Stimulated activated CD8-positive, alpha-beta memory T cell treated with anti-CD3 and anti-CD28 coated beads, Interleukin-2, amount 100 ng/mL, for 1 hour (primary cell): ENCODE data around the gene STK32C.
"Not testable (repeated sequence)": the region's sequence is repeated elsewhere in the genome, so short reads cannot be mapped to it uniquely, and the experiment has no call there.

ENCODE experiments used
- DNase-seq, 2 donors: peaks; one replicate each; pipeline ENCODE4 v3.0.0-alpha.2; 2020; ENCODE audit warnings: low read depth in 2 of 2

STK32C gene

GRCh38 chr10:132169766-132170560 is 137.8 kb downstream of the STK32C start:
- DNase-seq = no peak

DNA sequence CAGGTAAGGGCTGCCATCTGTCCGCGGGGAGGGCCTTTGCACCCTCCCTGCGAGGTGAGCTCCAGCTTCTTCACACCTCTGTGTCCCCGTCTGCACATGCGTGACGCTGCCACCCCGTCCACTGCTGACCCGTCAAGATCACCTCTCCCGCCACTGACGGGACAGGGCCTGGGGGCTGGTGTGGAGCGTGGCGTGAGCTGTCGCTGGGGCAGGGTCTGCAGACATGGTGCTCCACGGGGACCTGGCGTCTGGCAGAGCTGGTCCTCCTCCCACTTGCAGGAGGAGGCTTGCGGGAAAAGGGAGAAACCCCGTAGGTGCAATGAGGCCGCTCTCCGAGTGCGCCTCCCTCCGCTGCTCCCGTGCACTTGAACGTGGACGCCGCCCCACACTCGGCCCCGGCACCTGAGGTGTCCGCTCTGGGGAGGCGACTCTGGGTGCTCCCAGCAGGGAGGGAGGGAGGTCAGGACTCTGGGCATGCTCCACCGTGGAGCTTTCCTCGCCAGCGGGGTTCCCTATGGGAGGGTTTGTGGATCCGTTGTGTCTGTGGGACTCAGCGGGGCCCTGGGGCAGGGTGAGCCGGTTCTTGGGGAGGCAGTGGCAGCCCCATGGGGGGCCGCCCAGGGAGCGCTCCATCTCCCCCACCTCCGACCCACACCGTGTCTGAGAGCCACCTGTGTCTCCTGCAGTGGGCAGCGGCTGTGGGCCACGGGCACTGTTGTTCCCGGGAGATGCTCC is 138.6 kb downstream of the STK32C start:
- no peak for DNase-seq

GRCh38 chr10:132168571-132169030 is 139.1 kb downstream of the STK32C start:
- no peak for DNase-seq

DNA sequence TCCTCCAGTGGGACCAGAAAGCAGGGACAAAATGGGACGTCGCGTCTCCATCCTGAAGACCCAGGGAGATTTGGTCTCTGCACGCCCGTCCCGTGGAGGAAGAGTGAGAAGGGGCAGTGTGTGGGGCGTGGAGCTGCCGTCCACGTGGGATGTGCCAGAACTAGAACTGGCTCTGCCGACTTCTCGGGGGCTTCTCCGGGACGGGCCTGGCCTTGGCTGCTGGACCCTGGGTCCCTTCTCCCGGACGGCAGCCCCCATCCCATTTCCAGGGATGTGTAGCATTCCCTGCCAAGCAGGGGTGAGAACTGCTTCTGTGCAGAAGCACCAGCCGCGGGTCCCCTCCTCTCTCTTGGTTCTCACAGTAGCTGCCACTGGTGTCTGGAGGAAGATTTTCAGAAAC is 139.8 kb downstream of the STK32C start:
- no peak for DNase-seq

GRCh38 chr10:132167041-132167674 is 140.6 kb downstream of the STK32C start:
- DNase-seq = no peak

GRCh38 chr10:132166216-132166950 is 141.4 kb downstream of the STK32C start:
- DNase-seq = no peak

DNA sequence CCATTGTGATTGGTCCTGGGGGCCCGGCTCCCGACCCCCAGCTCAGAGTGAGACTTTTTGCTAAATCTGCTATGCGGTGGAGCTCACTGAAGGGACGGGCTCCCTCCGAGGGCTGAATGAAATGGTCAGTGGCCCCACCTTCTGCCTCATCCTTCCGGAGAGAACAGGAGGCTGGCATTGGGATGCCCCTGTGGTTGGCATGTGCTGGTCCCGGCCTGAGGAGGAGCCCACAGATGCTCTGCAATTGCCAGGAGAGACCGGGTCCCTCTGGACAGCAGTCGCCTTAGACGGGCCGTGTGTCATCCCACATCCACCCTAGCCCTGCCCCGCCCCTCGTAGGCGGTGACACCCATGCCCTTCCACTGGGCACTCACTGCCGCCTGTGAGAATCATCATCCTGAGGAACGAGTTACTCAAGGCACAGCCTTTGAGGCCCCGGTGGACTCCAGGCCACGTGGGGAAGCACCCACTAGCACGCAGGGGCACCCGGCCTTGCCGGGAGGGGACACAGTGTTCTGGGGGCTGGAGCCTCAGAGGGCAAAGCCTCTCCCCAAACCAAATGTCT is 142.3 kb downstream of the STK32C start:
- DNase-seq = no peak

DNA sequence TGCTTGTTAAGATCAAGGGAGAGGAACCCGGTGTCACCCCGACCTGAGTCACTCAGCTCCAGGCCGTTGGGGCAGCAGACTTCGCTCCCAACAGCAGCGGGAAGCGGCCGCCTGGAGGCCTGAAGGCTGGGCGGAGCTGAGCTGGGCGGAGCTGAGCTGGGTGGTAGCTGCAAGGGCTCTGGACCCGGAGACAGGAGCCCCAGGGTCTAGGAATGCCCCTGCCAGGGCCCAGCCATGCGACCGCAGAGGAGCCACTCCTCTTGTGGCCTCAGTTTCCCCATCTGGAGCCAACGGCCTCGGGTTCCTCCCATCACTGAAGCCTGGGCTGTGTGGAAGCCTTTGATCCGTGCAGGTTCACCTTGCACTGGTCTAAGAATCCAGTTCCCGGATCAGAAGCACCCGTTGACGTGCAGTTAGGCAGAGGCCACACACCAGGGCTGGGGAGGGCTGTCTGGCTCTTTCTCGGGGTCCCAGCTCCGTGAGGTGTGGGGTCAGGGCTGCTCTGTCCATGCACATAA is 142.9 kb downstream of the STK32C start:
- DNase-seq = no peak

- DNase-seq = no peak
These were observed 143.8 kb downstream of the STK32C start for GRCh38 chr10:132163826-132164515.

DNA sequence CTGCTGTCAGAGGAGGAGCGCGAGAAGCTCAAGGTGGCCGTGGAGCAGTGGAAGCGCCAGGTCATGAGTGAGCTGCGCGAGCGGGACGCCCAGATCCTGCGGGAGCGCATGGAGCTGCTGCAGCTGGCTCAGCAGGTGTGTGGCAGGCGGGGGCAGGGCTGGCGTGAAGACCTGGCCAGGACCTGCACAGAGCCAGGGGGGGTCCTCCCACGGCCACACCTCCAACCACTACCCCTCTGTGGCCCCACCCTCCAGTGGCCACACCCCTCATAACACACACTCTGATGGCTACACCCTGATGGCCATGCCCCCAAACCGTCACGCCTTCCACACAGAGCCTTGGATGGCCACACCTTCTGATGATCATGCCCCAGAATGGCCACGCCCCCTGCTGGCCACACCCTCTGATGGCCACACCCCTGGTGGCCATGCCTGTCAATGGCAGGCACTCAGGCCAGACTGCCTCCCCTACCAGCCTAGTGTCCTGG is 144.4 kb downstream of the STK32C start:
- DNase-seq = no peak

DNA sequence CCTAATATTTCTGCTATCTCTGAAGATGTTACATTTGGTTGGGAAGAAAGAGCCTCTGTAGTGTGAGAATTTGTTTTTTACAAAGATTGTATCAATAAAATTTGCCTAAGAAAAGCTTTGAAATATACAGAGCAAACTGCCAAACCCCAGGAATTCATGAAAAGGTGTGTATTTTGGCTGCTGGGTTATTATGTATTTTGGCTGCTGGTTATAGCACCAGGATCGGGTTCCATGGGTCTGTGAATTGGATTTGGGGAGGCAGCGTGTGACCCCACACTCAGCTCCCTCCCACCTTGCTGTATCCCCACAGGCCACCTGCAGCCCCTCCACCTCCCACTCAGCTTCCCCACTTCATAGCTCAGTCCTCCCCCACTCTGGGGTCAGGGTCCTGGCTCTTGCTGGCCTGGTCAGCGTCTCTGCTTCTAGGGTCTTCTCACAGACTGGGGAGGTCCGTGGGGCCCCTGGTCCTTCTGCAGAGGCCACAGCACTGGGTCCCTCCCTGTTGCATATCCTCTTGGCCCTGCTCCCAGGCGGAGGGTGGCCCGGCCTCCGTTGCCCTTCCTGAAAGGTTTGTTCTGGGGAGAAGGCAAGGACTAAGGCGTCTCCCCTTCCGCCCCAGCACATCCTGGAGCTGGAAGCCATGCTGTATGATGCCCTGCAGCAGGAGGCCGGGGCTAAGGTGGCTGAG is 145.0 kb downstream of the STK32C start:
- DNase-seq = no peak

DNA sequence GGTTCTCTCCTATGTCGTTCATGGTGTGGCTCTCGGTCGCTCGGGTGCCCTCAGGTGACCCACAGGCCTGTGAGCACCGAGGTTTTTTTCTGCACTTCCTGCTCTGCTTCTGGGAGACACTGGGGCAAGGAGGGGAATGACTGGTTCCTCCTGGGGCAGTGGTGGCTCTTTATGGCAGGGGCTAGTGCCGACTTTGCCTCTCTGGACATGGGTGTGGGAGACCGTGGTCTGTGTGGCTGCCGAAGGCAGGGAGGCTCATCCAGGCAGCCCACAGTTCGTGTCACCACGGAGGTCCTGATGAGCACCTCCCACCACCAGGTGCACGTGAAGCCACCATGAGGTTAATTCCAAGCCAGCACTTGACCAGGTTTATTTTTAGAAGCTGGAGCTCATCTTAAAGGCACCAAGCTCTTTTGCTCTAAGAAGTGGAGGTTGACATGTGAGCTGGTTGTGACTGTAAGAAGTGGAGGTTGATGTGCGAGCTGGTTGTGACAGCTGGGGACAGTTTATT is 145.7 kb downstream of the STK32C start:
- DNase-seq = no peak

- not testable (repeated sequence) for DNase-seq
These were observed 146.7 kb downstream of the STK32C start for GRCh38 chr10:132160834-132161622.

- DNase-seq = not testable (repeated sequence)
These were observed 147.5 kb downstream of the STK32C start for GRCh38 chr10:132160231-132160630.

GRCh38 chr10:132159302-132160230 is 148.2 kb downstream of the STK32C start:
- not testable (repeated sequence) for DNase-seq

GRCh38 chr10:132158823-132159222 is 148.9 kb downstream of the STK32C start:
- DNase-seq = no peak

DNA sequence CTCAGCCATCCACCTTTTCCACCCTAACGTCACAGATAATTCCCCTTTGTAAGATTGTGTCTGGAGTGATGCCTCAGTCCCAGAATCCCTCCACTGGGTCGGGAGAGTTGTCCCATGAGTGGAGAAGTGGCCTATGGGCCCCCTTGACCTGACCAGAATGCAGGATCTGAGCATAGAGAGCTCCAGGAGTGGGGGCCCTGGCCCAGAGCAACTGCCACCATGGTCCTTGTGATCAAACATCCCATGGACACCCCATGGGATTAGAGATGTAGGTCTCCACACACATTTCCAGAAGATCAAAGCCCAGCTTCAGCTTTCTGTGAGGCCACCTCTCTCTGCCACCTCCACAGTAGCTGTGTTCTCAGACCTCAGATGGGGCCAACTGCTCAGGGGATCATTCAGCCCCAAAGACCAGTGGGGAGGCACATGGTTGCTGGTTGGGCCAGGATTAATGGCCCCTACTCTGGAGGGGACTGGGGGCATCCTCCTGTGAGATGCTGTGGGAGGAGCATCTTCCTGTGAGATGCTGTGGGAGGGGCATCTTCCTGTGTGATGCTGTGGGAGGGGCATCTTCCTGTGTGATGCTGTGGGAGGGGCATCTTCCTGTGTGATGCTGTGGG is 149.5 kb downstream of the STK32C start:
- no peak for DNase-seq
